Spinal cord (tissue), 10 donors: ENCODE results near the gene CDKL1. TPM values are rescaled to one million over a fixed set of nuclear protein-coding genes. Genes with fewer than 3 reads are reported as not detected.
"Not testable (repeated sequence)": the region's sequence is repeated elsewhere in the genome, so short reads cannot be mapped to it uniquely, and the experiment has no call there.

Experiments used
- DNase-seq, 6 donors: peaks; one replicate each; pipeline versions ENCODE4 v3.0.0 to v3.0.0-alpha.2; 2013 to 2015; ENCODE audit warnings: low spot score in 6 of 6, low read depth in 4 of 6
- H3K27ac ChIP-seq: one replicate; pipeline ENCODE4 v1.5.1; 2013; ENCODE audit warnings: low read depth, low read length, control low read depth
- H3K27me3 ChIP-seq: one replicate; pipeline ENCODE4 v1.6.1; 2013; ENCODE audit warnings: low read length; ENCODE audit not compliant: control insufficient read depth, insufficient read depth
- H3K36me3 ChIP-seq: one replicate; pipeline ENCODE4 v1.6.1; 2013; ENCODE audit warnings: low read length; ENCODE audit not compliant: control insufficient read depth, insufficient read depth
- H3K4me1 ChIP-seq: one replicate; pipeline ENCODE4 v1.6.1; 2013; ENCODE audit warnings: low read length; ENCODE audit not compliant: control insufficient read depth, insufficient read depth
- H3K4me3 ChIP-seq: one replicate; pipeline ENCODE4 v1.5.1; 2013; ENCODE audit warnings: low read depth, low read length, control low read depth
- H3K9me3 ChIP-seq: one replicate; pipeline ENCODE4 v1.6.1; 2013; ENCODE audit warnings: low read length; ENCODE audit not compliant: control insufficient read depth, insufficient read depth
- WGBS: methylation state at CpG from one replicate; pipeline ENCODE4 v1.1.5; 2013; ENCODE audit warnings: missing lambda C conversion rate; ENCODE audit not compliant: insufficient coverage; 5-methylcytosine and 5-hydroxymethylcytosine counted together
- polyA plus RNA-seq, 2 donors: library from polyadenylated mRNA; unstranded; fragments of 120-200 nt; gene quantifications; one replicate each; pipeline ENCODE4 v1.2.1, GENCODE V29; 2013; ENCODE audit not compliant: insufficient read length in 2 of 2
- total RNA-seq, 2 donors: library from RNA; depleted of rRNA in 1 of 2; stranded (reverse); fragments of 120-200 nt in 1 of 2; fragments of >200 nt in 1 of 2; gene quantifications; one replicate each; pipeline versions ENCODE4 v1.2.3 to v1.2.4, GENCODE V29; 2013 to 2014
- donor health status: healthy.

CDKL1 gene
- total and polyA plus RNA-seq, 4 donors, result 13.2 to 16.9 (median 15.1) TPM

DNA sequence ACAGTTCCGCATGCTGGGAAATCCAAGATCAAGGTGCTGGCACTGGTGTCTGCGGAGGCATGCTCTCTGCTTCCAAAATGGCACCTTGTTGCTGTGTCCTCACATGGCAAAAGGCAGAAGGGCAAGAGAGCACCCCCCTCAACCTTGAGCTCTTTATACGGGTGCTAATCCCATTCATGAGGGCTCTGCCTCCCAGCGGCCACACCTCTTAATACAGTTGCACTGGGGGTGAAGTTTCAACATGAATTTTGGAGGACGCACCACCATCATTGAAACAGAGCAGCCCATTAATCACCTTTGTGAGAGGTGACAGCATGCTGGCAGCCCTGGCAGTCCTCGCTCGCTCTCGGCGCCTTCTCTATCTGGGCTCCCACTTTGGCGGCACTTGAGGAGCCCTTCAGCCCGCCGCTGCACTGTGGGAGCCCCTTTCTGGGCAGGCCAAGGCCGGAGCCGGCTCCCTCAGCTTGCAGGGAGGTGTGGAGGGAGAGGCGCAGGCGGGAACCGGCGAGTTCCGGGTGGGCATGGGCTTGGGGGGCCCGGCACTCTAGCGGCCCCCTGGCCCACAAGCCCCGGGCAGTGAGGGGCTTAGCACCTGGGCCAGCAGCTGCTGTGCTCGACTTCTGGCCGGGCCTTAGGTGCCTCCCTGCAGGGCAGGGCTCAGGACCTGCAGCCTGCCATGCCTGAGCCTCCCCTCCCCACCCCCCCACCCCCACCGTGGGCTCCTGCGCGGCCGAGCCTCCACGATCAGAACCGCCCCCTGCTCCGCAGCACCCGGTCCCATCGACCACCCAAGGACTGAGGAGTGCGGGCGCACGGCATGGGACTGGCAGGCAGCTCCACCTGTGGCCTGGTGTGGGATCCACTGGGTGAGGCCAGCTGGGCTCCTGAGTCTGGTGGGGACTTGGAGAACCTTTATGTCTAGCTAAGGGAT is 34.9 kb downstream of the CDKL1 start:
- not testable (repeated sequence) for H3K27me3 ChIP-seq, DNase-seq, H3K4me3 ChIP-seq, H3K9me3 ChIP-seq, H3K4me1 ChIP-seq, H3K36me3 ChIP-seq, H3K27ac ChIP-seq
- 97% methylated on average over 29 of the region's 36 CpGs for WGBS

GRCh38 chr14:50360851-50361250 is 35.8 kb downstream of the CDKL1 start:
- H3K36me3 ChIP-seq, result peaks cover 5% of the 10 kb centered on the region
- no peak overlapping the region for H3K4me3 ChIP-seq

DNA sequence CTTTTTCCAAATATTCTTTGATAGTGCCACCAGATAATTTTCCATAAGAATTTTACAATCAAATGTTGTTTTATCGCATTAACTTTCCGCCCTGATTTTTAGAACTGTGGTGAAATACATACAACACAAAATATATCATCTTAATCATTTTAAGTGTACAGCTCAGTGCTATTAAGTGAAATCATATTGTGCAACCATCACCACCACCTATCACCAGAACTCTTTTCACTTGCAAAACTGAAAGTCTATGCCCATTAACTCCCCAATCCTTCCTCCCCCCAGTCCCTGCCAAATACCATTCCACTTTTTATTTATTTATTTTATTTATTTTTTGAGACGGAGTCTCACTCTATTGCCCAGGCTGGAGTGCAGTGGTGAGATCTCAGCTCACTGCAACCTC is 36.6 kb downstream of the CDKL1 start:
- DNase-seq, result no peak
- WGBS, result no CpG with 5 or more reads among the region's 3 CpGs
- Histone ChIP-seq H3K27ac (no peak overlapping the region), H3K4me1 (no peaks in the 10 kb centered on the region), H3K27me3 (no peaks in the 10 kb centered on the region), H3K9me3 (no peaks in the 10 kb centered on the region), H3K4me3 (no peak overlapping the region), H3K36me3 (peaks cover 5% of the 10 kb centered on the region)

More at GRCh38 chr14:50360851-50361250, 35.8 kb downstream of the CDKL1 start:
- DNase-seq, result no peak
- Histone ChIP-seq H3K27me3 (no peaks in the 10 kb centered on the region), H3K4me1 (no peaks in the 10 kb centered on the region), H3K27ac (no peak overlapping the region), H3K9me3 (no peaks in the 10 kb centered on the region)
- WGBS, result no CpG with 5 or more reads among the region's 2 CpGs

- H3K27me3 ChIP-seq, result no peaks in the 10 kb centered on the region
- no peak overlapping the region for H3K4me3 ChIP-seq
- no peaks in the 10 kb centered on the region for H3K4me1 ChIP-seq
- H3K27ac ChIP-seq, result no peak overlapping the region
- no peaks in the 10 kb centered on the region for H3K9me3 ChIP-seq
- DNase-seq, result no peak
- H3K36me3 ChIP-seq, result peaks cover 5% of the 10 kb centered on the region
- no CpG with 5 or more reads among the region's 5 CpGs for WGBS
Observed at GRCh38 chr14:50359631-50360030, 37.0 kb downstream of the CDKL1 start.

GRCh38 chr14:50357753-50358395 is 38.8 kb downstream of the CDKL1 start:
- Histone ChIP-seq H3K36me3 (peaks cover 5% of the 10 kb centered on the region), H3K27ac (no peak overlapping the region)
- WGBS, result 79% methylated on average over 4 of the region's 4 CpGs

GRCh38 chr14:50357124-50357523 is 39.6 kb downstream of the CDKL1 start:
- no peaks in the 10 kb centered on the region for H3K4me1 ChIP-seq
- no peaks in the 10 kb centered on the region for H3K9me3 ChIP-seq
- H3K27ac ChIP-seq, result no peak overlapping the region
- H3K27me3 ChIP-seq, result no peaks in the 10 kb centered on the region
- H3K36me3 ChIP-seq, result peaks cover 5% of the 10 kb centered on the region
- no peak overlapping the region for H3K4me3 ChIP-seq
- DNase-seq, result no peak
- no CpG with 5 or more reads among the region's 6 CpGs for WGBS

More at GRCh38 chr14:50357753-50358395, 38.8 kb downstream of the CDKL1 start:
- DNase-seq, result no peak
- Histone ChIP-seq H3K27me3 (no peaks in the 10 kb centered on the region), H3K4me3 (no peak overlapping the region), H3K4me1 (no peaks in the 10 kb centered on the region), H3K9me3 (no peaks in the 10 kb centered on the region)

DNA sequence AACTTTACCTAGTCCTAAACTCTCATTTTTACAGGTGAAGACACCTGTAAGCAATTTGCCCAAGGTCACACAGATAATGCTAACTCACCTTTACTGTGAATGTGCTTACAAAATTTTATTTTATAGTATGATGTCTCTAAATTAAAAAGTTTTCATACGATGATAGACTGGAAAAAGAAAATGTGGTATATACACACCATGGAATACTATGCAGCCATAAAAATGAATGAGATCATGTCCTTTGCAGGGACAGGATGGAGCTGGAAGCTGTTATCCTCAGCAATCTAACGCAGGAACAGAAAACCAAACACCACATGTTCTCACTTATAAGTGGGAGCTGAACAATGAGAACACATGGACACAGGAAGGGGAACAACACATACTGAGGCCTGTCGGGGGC is 40.4 kb downstream of the CDKL1 start:
- H3K9me3 ChIP-seq, result not testable (repeated sequence)

DNA sequence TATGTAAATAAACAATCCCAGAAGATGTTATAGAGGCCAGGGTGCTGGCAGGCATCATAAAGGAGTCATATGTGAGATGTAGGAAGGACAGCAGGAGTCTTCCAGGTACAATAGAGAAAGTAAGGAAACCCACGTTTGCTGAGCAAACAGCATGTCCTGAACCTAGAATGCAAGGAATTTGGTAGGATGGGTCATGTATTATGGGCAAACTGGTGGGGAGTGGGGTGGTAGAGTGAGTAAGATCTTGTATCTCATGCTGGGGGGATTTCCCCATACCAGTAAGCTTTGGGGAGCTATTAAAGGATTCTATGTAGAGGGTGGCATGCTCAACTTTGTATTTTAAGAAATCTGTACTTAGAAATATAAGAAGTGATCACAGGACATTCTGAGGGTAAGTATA is 41.0 kb downstream of the CDKL1 start:
- 43% methylated on average over 1 of the region's 1 CpG for WGBS
- Histone ChIP-seq H3K4me1 (no peaks in the 10 kb centered on the region), H3K4me3 (no peak overlapping the region), H3K27ac (no peak overlapping the region), H3K27me3 (no peaks in the 10 kb centered on the region), H3K36me3 (peaks cover 5% of the 10 kb centered on the region), H3K9me3 (no peaks in the 10 kb centered on the region)
- no peak for DNase-seq

More for the DNA sequence above, 40.4 kb downstream of the CDKL1 start:
- DNase-seq, H3K4me1 ChIP-seq, H3K27ac ChIP-seq, H3K27me3 ChIP-seq, H3K36me3 ChIP-seq, H3K4me3 ChIP-seq: not testable (repeated sequence)
- WGBS, result no CpG with 5 or more reads among the region's 3 CpGs

DNA sequence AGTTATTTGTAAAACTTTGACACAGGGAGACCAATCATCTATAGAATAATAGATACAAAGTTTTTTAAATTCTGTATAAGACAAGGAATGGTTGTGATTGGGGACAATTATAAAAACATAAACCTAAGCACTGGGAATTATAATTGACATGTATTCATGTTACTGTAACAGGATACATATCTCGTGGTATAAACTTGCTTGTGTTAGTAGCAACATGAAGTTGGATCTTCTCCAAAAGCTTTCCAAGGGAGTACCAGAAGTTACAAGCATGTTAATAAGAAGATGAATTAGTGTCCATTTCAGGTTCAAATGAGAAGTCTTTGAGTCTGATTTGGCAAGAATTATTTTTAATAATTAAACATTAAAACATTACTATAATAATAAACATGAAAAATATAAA is 42.2 kb downstream of the CDKL1 start:
- Histone ChIP-seq H3K4me1 (no peaks in the 10 kb centered on the region), H3K27me3 (no peaks in the 10 kb centered on the region), H3K9me3 (no peaks in the 10 kb centered on the region), H3K4me3 (no peak overlapping the region), H3K27ac (no peak overlapping the region), H3K36me3 (peaks cover 5% of the 10 kb centered on the region)
- DNase-seq, result no peak
- WGBS, result no CpG with 5 or more reads among the region's 1 CpG
